HepG2 (cell line): ENCODE results near the gene MLST8. TPM values are rescaled to one million over a fixed set of nuclear protein-coding genes. Genes with fewer than 3 reads are reported as not detected.
"Not testable (repeated sequence)": the region's sequence is repeated elsewhere in the genome, so short reads cannot be mapped to it uniquely, and the experiment has no call there.

Source experiments
- ATAC-seq: fragments of 200-7000 bp; cut with Tn5 transposase; 3 replicates; pipeline ENCODE4 v1.9.1; 2020; ENCODE audit warnings: mild to moderate bottlenecking, moderate library complexity
- BruUV-seq: library from RNA; stranded (reverse); fragments of 400-500 nt; replicated peaks from 2 replicates; lab custom pipeline; 2021; lab: Mats Ljungman, UMichigan
- CTCF ChIA-PET: fragments of 300-600 bp; formaldehyde crosslinking; extraction: SDS; loops from one replicate; lab custom pipeline; 2021; ENCODE audit warnings: low total read pairs, inconsistent platforms, low intra/inter-chr PET ratio; lab: Yijun Ruan, JAX
- POLR2A ChIA-PET: fragments of 350-600 bp; sonication (Branson Sonifier 250); formaldehyde crosslinking; loops from one replicate; lab custom pipeline; 2020; ENCODE audit warnings: antibody characterized with exemption, inconsistent platforms; lab: Yijun Ruan, JAX
- DNase-seq: peaks from one replicate; pipeline ENCODE4 v3.0.0-alpha.2; 2015; ENCODE audit warnings: low spot score
- FAIRE-seq: peaks from 3 replicates; lab custom pipeline; 2011; peaks lifted over from hg19 to GRCh38; lab: Jason Lieb, UNC
- H2AFZ ChIP-seq: one replicate; pipeline ENCODE4 v1.6.1; 2011; ENCODE audit warnings: low read length, inconsistent platforms
- H3K27ac ChIP-seq: fragments of 300-600 bp; 3 replicates; pipeline ENCODE4 v1.8.0; 2011; ENCODE audit warnings: mixed run types, mild to moderate bottlenecking, mixed read lengths, low read length, inconsistent platforms; ENCODE audit not compliant: insufficient read depth; ENCODE audit errors: extremely low read length
- H3K27me3 ChIP-seq, 2 experiments: fragments of 200-600 bp in 1 of 2; 2 replicates in 1 of 2; 3 replicates in 1 of 2; pipeline versions ENCODE4 v1.6.0 to v1.8.0; 2011; ENCODE audit warnings: low read length in 2 of 2, mild to moderate bottlenecking in 2 of 2, moderate library complexity in 2 of 2, inconsistent platforms in 1 of 2; ENCODE audit not compliant: insufficient read depth in 2 of 2, control insufficient read depth in 1 of 2
- H3K36me3 ChIP-seq, 2 experiments: fragments of 200-600 bp in 1 of 2; replicated peaks in 1 of 2; 2 replicates in 1 of 2; 3 replicates in 1 of 2; pipeline versions ENCODE4 v1.5.1 to v1.8.0; 2011; ENCODE audit warnings: low read length in 2 of 2, inconsistent platforms in 1 of 2; ENCODE audit not compliant: insufficient read depth in 2 of 2, control insufficient read depth in 1 of 2
- H3K4me1 ChIP-seq: 2 replicates; pipeline ENCODE4 v1.5.1; 2012; ENCODE audit warnings: low read length, inconsistent platforms; ENCODE audit not compliant: insufficient read depth
- H3K4me2 ChIP-seq: 2 replicates; pipeline ENCODE4 v1.6.0; 2011; ENCODE audit warnings: low read depth, low read length, inconsistent platforms
- H3K4me3 ChIP-seq, 3 experiments: fragments of 200-600 bp in 1 of 3; sonication (generic), shearing (Covaris generic) in 1 of 3; replicated peaks in 1 of 3; 2 replicates each; pipeline ENCODE4 v1.5.1; 2011 to 2016; ENCODE audit warnings: low read length in 3 of 3, inconsistent platforms in 2 of 3, low read depth in 2 of 3, mild to moderate bottlenecking in 2 of 3, control low read depth in 1 of 3, mixed read lengths in 1 of 3; ENCODE audit not compliant: insufficient read depth in 1 of 3
- H3K79me2 ChIP-seq: one replicate; pipeline ENCODE4 v1.6.1; 2011; ENCODE audit warnings: low read length, inconsistent platforms; ENCODE audit not compliant: insufficient read depth
- H3K9ac ChIP-seq: 2 replicates; pipeline ENCODE4 v1.6.0; 2011; ENCODE audit warnings: mild to moderate bottlenecking, low read depth, low read length, inconsistent platforms; ENCODE audit not compliant: insufficient read depth
- H3K9me3 ChIP-seq: 2 replicates; pipeline ENCODE4 v1.5.1; 2012; ENCODE audit warnings: mild to moderate bottlenecking, low read length
- H4K20me1 ChIP-seq: 2 replicates; pipeline ENCODE4 v1.6.0; 2011; ENCODE audit warnings: inconsistent platforms, mild to moderate bottlenecking, low read length, moderate library complexity; ENCODE audit not compliant: insufficient read depth
- DPF2 ChIP-seq: sonication (generic); formaldehyde crosslinking; IDR thresholded peaks from 2 replicates; pipeline ENCODE4 v1.4.0; 2020; ENCODE audit warnings: mild to moderate bottlenecking, low read depth, missing genetic modification reagents, borderline replicate concordance
- SNAPC4 ChIP-seq: sonication (generic); formaldehyde crosslinking; IDR thresholded peaks from 2 replicates; pipeline ENCODE4 v1.4.0; 2020; ENCODE audit warnings: mild to moderate bottlenecking, missing genetic modification reagents
- SOX13 ChIP-seq, 3 experiments: fragments of 450-650 bp in 1 of 3; sonication (generic) in 1 of 3; formaldehyde crosslinking in 1 of 3; IDR thresholded peaks in 2 of 3; conservative IDR thresholded peaks in 1 of 3; 2 replicates each; pipeline versions ENCODE4 v1.5.0 to v1.6.1; 2016 to 2020; ENCODE audit warnings: antibody characterized with exemption in 1 of 3, mild to moderate bottlenecking in 1 of 3, missing compliant biosample characterization in 1 of 3, missing genetic modification reagents in 1 of 3, moderate library complexity in 1 of 3
- ZNF557 ChIP-seq: sonication (generic); formaldehyde crosslinking; IDR thresholded peaks from 2 replicates; pipeline ENCODE4 v1.4.0; 2020; ENCODE audit warnings: missing genetic modification reagents
- ZSCAN30 ChIP-seq: sonication (generic); formaldehyde crosslinking; IDR thresholded peaks from 2 replicates; pipeline ENCODE4 v1.5.0; 2020; ENCODE audit warnings: mild to moderate bottlenecking, missing genetic modification reagents
- WGBS: methylation state at CpG from one replicate; pipeline ENCODE4 v1.1.6; 2017; ENCODE audit warnings: low lambda C conversion rate; 5-methylcytosine and 5-hydroxymethylcytosine counted together
- in situ Hi-C: cut with HindIII; loops from 2 replicates; pipeline ENCODE4 v1.10.0; 2017; ENCODE audit warnings: low pct_unique_long_range_greater_than_20kb; ENCODE audit not compliant: extremely low pct_ligation_motif_present
- intact Hi-C: fragments of 100-400 bp; cut with micrococcal nuclease; formaldehyde crosslinking; loops from one replicate; pipeline ENCODE4 v1.10.0; 2022; ENCODE audit not compliant: unreplicated experiment
- polyA plus RNA-seq, 8 experiments: library from polyadenylated mRNA; depleted of rRNA in 3 of 8; stranded (reverse) in 7 of 8; unstranded in 1 of 8; fragments of >200 nt; fragmentation: Illumina TruSeq in 4 of 8; extraction: Trizol in 4 of 8; gene quantifications; 2 replicates each; pipeline versions ENCODE4 v1.2.1 to v1.2.3, GENCODE V29; 2011 to 2016; ENCODE audit warnings: low read depth in 4 of 8, missing spikeins in 1 of 8, mixed read lengths in 1 of 8; ENCODE audit not compliant: insufficient read depth in 1 of 8
- total RNA-seq, 5 experiments: library from RNA; depleted of rRNA; stranded (reverse); fragments of >200 nt; fragmentation: Illumina TruSeq; extraction: Trizol; gene quantifications; 2 replicates each; pipeline ENCODE4 v1.2.3, GENCODE V29; 2016; ENCODE audit warnings: low read depth in 1 of 5

Gene MLST8
- total and polyA plus RNA-seq, 2 of the 13 experiments (the other 11 are each of a cell fraction or from before 2014, with no cell fraction given) = 30.8 to 72.7 TPM

- TF ChIP-seq SNAPC4 (CRISPR knock-in tag) = no peak
- no peak for TF ChIP-seq ZNF557
- TF ChIP-seq SOX13 (IDR thresholded peaks at IDR 0.05) = no peak
- TF ChIP-seq SOX13 (CRISPR knock-in tag; conservative IDR thresholded peaks at IDR 0.05 in 1 of 2, IDR thresholded peaks at IDR 0.05 in 1 of 2) = no peak
- no peak for TF ChIP-seq ZSCAN30 (CRISPR knock-in tag)
- TF ChIP-seq DPF2 = no peak
These were observed 4.9 kb upstream of the MLST8 start (continued) for GRCh38 chr16:2200313-2200712.

GRCh38 chr16:2203119-2203688 lies 2.0 kb upstream of the MLST8 start:
- H3K27ac ChIP-seq, H3K4me2 ChIP-seq, DNase-seq, H3K9ac ChIP-seq, CTCF ChIA-PET, H3K4me3 ChIP-seq, H2AFZ ChIP-seq, H4K20me1 ChIP-seq, BruUV-seq, in situ Hi-C loops, ATAC-seq, FAIRE-seq, intact Hi-C loops, H3K9me3 ChIP-seq, H3K79me2 ChIP-seq: not testable (repeated sequence)
- peaks cover 42% of the 10 kb centered on the region for H3K4me1 ChIP-seq
- H3K36me3 ChIP-seq = peaks cover 0 to 13% of the 10 kb centered on the region in 2 experiments; a peak in 3 of 5 replicates
- WGBS = 84% methylated on average over 8 of the region's 8 CpGs
- peaks cover 0 to 19% of the 10 kb centered on the region in 2 experiments; a peak in 3 of 5 replicates for H3K27me3 ChIP-seq
- POLR2A ChIA-PET = interaction anchor here (0.8 to 4.3 kb wide), 3 partner anchors 23 to 48 kb away, joined by 3 to 18 read pairs (median 18); partner anchors contain the start of genes ECI1 and TRAF7
